T-helper 17 cell (primary cell): Measurements from ENCODE around the gene CEP131. TPM values are rescaled to one million over a fixed set of nuclear protein-coding genes. Genes with fewer than 3 reads are reported as not detected.

Source experiments
- ATAC-seq: fragments of 150-1000 bp; cut with Tn5 transposase; 2 replicates; pipeline ENCODE4 v1.10.0; 2021; ENCODE audit warnings: mild to moderate bottlenecking, moderate library complexity
- DNase-seq, 3 donors: peaks; one replicate each; pipeline versions ENCODE4 v3.0.0 to v3.0.0-alpha.2; 2020 to 2021
- H3K9me3 ChIP-seq: one replicate; pipeline ENCODE4 v1.7.0; 2013; ENCODE audit warnings: low read length, mild to moderate bottlenecking; ENCODE audit not compliant: control insufficient read depth, poor library complexity, severe bottlenecking
- H3K27ac Mint-ChIP-seq: one replicate; pipeline ENCODE4 v1.8.0; 2022; ENCODE audit warnings: mild to moderate bottlenecking, moderate library complexity, mixed read lengths
- H3K27me3 Mint-ChIP-seq: one replicate; pipeline ENCODE4 v1.8.0; 2022; ENCODE audit warnings: mixed read lengths
- H3K36me3 Mint-ChIP-seq: one replicate; pipeline ENCODE4 v1.8.0; 2022; ENCODE audit warnings: low read depth, mixed read lengths
- H3K4me1 Mint-ChIP-seq: one replicate; pipeline ENCODE4 v1.8.0; 2022; ENCODE audit warnings: mild to moderate bottlenecking, mixed read lengths
- H3K4me3 Mint-ChIP-seq: one replicate; pipeline ENCODE4 v1.8.0; 2022; ENCODE audit warnings: mild to moderate bottlenecking, moderate library complexity, mixed read lengths
- total RNA-seq, 4 donors: library from RNA in 2 of 4; stranded (reverse) in 2 of 4; gene quantifications; one replicate each; pipeline ENCODE4 v1.2.3 and lab custom pipeline; 2022 to 2026

The CEP131 gene
- total RNA-seq, 2 donors from 2014 or later: 8.2 to 10.5 TPM

DNA sequence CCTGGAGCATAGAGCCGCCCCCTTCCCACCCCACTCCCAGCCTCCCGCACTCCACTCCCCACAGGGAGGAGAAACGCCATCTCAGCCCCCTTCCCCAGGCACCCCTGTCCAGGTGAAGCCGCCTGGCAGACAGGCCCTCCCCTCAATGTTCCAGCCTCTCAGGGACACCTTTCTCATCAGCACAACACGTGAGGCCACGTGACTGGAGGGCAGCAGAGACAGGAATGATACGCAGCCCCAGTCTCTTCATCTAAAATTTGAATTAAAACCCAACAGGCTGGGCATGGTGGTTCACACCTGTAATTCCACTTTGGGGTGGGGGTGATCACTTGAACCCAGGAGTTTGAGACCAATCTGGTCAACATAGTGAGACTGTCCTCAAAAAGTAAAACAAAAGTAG, 36.6 kb downstream of the CEP131 start:
- Mint-ChIP-seq H3K36me3 (peaks cover 3% of the 10 kb centered on the region), H3K4me3 (no peak overlapping the region), H3K27ac (no peak overlapping the region), H3K4me1 (peaks cover 4% of the 10 kb centered on the region), H3K27me3 (no peaks in the 10 kb centered on the region)
- DNase-seq: no peak
- no peak for ATAC-seq
- no peaks in the 10 kb centered on the region for H3K9me3 ChIP-seq

DNA sequence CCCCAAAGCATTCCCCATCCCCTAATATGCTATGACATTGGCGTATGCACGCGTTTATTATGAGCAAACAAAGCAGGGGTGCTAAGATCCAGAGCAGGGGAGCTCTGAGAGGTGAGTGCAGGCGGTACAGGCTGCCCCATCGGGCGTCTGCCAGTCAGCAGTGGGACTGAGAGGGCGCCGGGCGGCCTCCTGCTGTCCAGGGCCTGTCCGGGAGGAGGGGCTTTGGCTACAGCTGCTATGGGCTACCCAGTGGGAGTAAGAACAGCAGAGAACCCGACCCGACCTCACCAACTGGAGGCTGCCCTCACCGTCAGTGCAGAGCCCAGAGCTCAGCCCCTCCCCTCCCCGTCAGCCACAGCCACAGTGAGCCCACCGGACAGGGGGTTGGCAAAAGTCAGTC, 38.2 kb downstream of the CEP131 start:
- no peaks in the 10 kb centered on the region for H3K9me3 ChIP-seq
- no peak overlapping the region for H3K27ac Mint-ChIP-seq
- ATAC-seq: no peak
- peaks cover 3% of the 10 kb centered on the region for H3K36me3 Mint-ChIP-seq
- no peak for DNase-seq
- no peaks in the 10 kb centered on the region for H3K27me3 Mint-ChIP-seq
- peaks cover 4% of the 10 kb centered on the region for H3K4me1 Mint-ChIP-seq
- no peak overlapping the region for H3K4me3 Mint-ChIP-seq

DNA sequence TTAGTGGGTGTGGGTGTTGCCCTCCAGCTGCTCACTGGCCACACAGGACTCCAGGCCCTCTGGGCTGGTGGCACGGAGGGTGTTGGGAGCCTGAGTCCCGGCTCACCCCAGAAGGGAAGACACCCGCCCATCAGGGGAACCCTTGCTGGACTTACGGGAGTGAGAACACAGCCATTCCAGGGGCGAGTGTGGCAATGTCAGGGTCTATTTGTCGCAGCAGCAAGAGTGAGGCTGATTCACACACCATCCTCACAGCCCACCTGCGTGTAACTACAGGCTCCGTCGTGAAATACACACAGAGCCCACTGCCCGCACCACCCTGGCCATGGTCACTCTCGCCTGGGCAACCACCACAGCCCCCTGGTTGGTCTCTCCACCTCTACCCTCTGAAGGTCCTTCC, 39.0 kb downstream of the CEP131 start:
- peaks cover 2% of the 10 kb centered on the region for H3K4me1 Mint-ChIP-seq
- DNase-seq (no peak), ATAC-seq (no peak)
- no peaks in the 10 kb centered on the region for H3K27me3 Mint-ChIP-seq
- no peak overlapping the region for H3K27ac Mint-ChIP-seq
- H3K4me3 Mint-ChIP-seq: no peak overlapping the region
- peaks cover 3% of the 10 kb centered on the region for H3K36me3 Mint-ChIP-seq
- H3K9me3 ChIP-seq: no peaks in the 10 kb centered on the region

DNA sequence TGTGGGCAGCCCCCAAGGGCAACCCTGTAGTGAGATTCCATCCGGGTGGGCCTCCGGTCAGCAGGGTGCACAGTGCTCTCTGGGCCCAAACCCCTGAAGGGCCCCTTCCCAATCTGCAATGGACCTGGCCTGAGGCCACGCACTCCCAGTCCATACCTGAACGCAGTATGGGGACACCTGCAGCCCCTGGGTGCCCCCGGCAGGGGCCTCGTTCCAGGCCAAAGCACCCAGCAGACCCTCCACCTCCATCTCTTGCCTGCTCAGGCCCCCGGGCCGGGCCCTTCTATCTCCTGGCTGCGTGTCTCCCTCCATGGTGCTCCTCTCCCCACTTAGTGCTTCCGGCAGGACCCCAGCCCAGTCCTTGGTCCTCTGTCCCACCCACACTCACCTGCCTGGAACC, 39.4 kb downstream of the CEP131 start:
- no peaks in the 10 kb centered on the region for H3K27me3 Mint-ChIP-seq
- H3K4me3 Mint-ChIP-seq: no peak overlapping the region
- no peak for DNase-seq

DNA sequence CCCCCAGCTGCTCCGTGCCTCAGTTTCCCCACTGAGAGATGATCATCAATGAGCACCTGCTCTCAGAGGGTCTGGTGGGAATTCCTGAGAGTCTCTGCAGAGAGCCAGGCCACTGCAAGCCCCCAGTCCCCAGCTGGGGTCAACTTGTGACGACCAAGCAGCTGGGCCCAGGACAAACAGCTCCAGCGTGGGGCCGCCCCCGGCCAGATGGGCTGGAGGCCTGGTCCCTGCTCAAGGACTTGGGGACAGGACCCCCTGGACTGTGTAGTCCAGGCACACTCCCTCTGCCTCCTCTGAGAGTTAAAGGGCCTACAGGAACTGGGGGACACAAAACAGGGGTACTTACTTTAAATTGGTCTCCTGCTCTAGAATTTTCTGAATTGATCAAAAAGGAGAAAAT, 40.2 kb downstream of the CEP131 start:
- peaks cover 3% of the 10 kb centered on the region for H3K36me3 Mint-ChIP-seq
- no peak overlapping the region for H3K4me3 Mint-ChIP-seq
- H3K27ac Mint-ChIP-seq: no peak overlapping the region
- no peaks in the 10 kb centered on the region for H3K27me3 Mint-ChIP-seq
- ATAC-seq (no peak), DNase-seq (no peak)
- peaks cover 2% of the 10 kb centered on the region for H3K4me1 Mint-ChIP-seq
- H3K9me3 ChIP-seq: no peaks in the 10 kb centered on the region

More for the DNA sequence above, 39.4 kb downstream of the CEP131 start:
- no peak for ATAC-seq
- peaks cover 2% of the 10 kb centered on the region for H3K4me1 Mint-ChIP-seq
- no peak overlapping the region for H3K27ac Mint-ChIP-seq
- peaks cover 3% of the 10 kb centered on the region for H3K36me3 Mint-ChIP-seq
- H3K9me3 ChIP-seq: no peaks in the 10 kb centered on the region

DNA sequence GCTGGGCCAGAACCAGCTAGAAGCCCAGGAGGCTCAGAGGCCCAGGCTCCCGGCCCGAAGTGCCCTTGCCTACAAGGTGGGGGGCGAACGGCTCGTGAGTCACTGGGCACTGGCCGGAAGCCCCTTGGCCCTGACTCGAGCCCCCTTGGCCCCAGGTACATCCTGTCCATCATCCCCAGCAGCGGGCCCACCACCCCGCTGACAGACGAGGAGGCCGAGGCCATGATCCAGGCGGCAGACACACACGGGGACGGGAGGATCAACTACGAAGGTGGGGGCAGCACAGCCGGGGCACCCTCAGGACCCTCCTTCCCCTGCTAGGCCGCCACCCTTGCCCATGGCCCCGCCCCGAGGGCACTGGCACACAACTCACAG, 41.0 kb downstream of the CEP131 start:
- no peaks in the 10 kb centered on the region for H3K9me3 ChIP-seq
- Mint-ChIP-seq H3K4me1 (peaks cover 2% of the 10 kb centered on the region), H3K4me3 (no peak overlapping the region), H3K36me3 (peaks cover 3% of the 10 kb centered on the region), H3K27me3 (no peaks in the 10 kb centered on the region), H3K27ac (no peak overlapping the region)
- DNase-seq (no peak), ATAC-seq (no peak)

DNA sequence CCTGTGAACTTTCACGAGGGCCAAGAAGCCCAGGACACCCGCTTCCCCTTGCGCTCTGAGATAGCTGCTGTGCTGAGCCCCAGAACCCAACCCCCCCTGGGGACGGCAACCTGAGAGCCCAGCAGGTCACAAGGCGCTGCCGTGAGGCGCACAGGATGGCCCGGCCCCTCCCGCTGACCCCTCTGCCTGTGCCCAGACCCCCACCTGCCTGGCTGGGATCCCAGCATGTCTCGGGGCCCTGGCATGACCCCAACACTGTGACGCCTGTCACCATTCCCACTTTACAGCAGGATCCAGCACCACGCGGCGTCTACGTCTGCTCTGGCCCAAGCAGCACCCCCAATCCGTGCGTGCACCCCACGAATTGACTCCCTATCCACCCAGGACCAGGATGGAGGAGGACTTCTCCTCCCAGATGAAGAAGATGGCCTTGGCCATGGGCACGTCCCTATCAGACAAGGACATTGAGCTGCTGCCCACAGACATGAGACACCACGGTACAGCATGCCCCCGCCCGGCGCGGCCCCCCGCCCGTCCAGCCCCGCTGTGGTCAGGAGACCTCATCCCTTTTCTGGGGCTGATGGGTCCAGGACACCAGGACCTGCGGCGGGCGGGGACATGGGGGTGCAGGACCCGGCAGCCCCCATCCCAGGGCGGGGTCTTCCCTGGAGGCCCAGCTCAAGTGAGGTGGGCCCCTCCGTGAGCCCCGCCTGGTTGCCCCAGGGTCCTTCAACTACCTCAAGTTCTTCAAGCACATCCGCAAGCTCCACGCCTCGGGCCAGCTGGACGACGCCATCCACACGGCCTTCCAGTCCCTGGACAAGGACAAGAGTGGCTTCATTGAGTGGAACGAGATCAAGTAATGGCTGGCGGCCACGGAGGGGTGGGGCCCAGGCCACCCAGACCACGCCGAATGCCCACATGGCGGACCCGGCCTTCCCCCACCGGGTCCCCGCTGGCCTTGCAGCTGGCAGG, 41.6 kb downstream of the CEP131 start:
- H3K4me1 Mint-ChIP-seq: peaks cover 2% of the 10 kb centered on the region
- no peak overlapping the region for H3K27ac Mint-ChIP-seq
- DNase-seq (no peak), ATAC-seq (no peak)
- H3K4me3 Mint-ChIP-seq: no peak overlapping the region
- H3K27me3 Mint-ChIP-seq: no peaks in the 10 kb centered on the region
- peaks cover 3% of the 10 kb centered on the region for H3K36me3 Mint-ChIP-seq
- no peaks in the 10 kb centered on the region for H3K9me3 ChIP-seq

DNA sequence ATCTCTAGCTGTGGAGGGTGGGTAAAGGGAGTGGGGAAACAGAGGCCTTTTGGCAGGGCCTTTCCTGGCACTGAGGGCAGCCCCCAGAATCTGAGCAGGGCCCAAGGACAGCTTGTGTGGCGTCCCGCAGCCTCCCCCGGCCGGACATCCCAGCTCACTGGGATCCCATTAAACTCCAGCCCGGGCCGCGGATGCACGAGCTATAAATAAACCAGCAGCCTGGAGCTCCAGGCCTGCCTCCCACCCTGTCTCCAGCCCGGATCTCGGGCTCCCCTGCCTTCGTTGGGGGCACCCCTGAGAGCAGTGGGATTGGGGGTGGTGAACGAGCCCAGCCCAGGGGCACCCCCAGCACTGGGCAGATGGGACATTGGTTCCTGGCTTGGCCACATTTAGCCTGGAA, 42.9 kb downstream of the CEP131 start:
- peaks cover 2% of the 10 kb centered on the region for H3K4me1 Mint-ChIP-seq

DNA sequence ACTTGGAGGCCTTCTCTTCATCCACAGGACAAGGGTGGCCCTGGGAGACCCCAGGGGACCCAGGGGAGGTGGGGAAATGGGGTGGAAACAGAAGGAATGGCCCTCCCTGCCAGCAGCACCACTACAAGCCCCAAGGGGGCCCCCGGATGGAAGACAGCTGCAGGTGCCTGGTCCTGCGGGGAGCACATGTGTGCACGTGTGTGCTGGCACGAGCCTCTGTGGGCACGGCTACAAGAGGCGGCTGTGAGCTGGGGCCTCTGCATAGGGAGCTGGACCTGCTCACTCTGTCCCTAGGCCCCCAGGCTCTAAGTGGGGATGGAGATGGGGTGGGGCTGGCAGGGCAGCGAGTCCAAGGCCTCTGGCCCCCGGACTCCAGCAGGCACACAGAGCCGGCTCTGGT, 43.5 kb downstream of the CEP131 start:
- H3K27me3 Mint-ChIP-seq: no peaks in the 10 kb centered on the region
- H3K27ac Mint-ChIP-seq: no peak overlapping the region
- no peak for ATAC-seq
- H3K4me3 Mint-ChIP-seq: no peak overlapping the region
- H3K9me3 ChIP-seq: no peaks in the 10 kb centered on the region
- no peak for DNase-seq
- H3K4me1 Mint-ChIP-seq: peaks cover 2% of the 10 kb centered on the region
- peaks cover 1% of the 10 kb centered on the region for H3K36me3 Mint-ChIP-seq

More for the DNA sequence above, 42.9 kb downstream of the CEP131 start:
- ATAC-seq (no peak), DNase-seq (no peak)
- Mint-ChIP-seq H3K4me3 (no peak overlapping the region), H3K27ac (no peak overlapping the region), H3K36me3 (peaks cover 3% of the 10 kb centered on the region), H3K27me3 (no peaks in the 10 kb centered on the region)
- H3K9me3 ChIP-seq: no peaks in the 10 kb centered on the region

DNA sequence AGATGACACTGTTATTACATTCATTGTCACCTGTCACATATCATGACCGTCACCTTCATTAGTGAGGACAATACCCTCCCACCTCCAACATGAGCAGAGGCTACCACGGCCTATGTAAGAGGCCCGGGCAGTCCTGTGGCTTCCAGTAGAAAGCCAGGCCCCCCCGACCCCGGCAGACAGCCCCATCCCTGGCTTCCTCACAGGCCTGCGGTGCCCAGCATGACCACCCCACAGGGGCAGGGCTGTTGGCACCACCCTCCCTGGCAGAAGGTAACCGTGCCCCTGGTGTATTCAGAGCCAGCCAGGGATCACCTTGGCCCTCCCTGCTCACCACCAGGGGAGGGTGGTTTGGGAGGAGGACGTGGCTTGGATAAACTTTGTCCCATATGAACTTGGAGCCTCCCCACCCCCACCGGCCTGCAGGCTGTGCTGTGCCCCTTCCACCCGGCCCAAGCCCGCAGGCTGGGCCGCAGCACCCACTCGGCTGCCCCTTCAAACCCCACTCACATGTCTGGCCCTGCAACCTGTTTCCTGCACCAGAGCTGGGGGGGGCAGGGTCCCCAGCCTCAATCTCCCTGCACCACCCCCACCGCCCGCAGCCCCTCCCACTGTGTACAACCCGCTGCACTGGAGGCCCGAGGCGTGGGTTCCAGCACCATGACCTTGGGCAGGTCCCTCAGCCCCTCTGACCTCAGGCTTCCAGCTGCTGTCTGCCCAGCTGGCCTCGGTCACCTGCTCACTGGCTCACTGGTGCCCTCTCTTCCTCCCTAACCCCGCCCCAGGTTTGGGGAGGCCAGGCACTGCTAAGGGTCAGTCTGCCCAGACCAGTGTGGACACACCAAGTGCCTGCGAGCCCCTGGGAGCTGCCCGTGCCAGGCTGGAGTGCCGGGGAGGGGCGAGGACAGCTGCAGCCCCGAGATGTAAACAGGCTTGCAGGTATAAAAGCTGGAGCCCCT, 44.4 kb downstream of the CEP131 start:
- Mint-ChIP-seq H3K4me1 (peaks cover 2% of the 10 kb centered on the region), H3K4me3 (no peak overlapping the region), H3K27me3 (no peaks in the 10 kb centered on the region), H3K36me3 (no peaks in the 10 kb centered on the region), H3K27ac (no peak overlapping the region)
- no peaks in the 10 kb centered on the region for H3K9me3 ChIP-seq
- no peak for DNase-seq
- no peak for ATAC-seq

DNA sequence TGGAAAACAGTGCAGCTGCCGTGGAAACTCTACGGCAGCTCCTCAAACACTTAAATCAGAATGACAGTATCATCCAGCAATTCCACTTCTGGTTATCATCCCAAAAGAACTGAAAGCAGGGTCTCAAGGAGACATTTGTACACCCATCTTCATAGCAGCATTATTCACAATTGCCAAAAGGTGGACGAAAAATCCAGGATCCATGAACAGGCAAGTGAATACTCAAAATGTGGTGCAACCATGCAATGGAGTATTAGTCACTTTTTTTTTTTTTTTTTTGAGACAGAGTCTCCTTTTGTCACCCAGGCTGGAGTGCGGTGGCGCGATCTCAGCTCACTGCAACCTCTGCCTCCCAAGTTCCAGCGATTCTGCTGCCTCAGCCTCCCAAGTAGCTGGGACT, 46.1 kb downstream of the CEP131 start:
- no peak overlapping the region for H3K27ac Mint-ChIP-seq
- no peaks in the 10 kb centered on the region for H3K9me3 ChIP-seq
- H3K27me3 Mint-ChIP-seq: no peaks in the 10 kb centered on the region
- no peak overlapping the region for H3K4me3 Mint-ChIP-seq
- ATAC-seq (no peak), DNase-seq (no peak)
- no peaks in the 10 kb centered on the region for H3K36me3 Mint-ChIP-seq
- H3K4me1 Mint-ChIP-seq: no peaks in the 10 kb centered on the region

DNA sequence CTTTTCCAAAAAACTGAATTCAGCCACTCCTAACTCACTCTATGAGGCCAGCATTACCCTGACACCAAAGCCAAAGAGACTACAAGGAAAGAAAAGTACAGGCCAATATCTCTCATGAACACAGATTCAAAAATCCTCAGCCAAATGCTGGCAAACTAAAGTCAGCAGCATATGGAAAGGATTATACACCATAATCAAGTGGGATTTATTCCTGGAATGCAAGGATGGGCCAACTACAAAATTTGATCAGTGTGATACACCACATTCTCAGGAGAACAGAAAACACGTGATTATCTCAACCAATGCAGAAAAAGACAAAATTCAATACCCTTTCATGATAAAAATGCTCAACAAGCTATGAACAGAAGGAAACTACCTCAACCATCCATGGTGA, 49.0 kb downstream of the CEP131 start:
- no peak for DNase-seq
- Mint-ChIP-seq H3K27me3 (no peaks in the 10 kb centered on the region), H3K27ac (no peak overlapping the region), H3K4me3 (no peak overlapping the region), H3K36me3 (no peaks in the 10 kb centered on the region), H3K4me1 (no peaks in the 10 kb centered on the region)
- no peak for ATAC-seq
- H3K9me3 ChIP-seq: no peaks in the 10 kb centered on the region

DNA sequence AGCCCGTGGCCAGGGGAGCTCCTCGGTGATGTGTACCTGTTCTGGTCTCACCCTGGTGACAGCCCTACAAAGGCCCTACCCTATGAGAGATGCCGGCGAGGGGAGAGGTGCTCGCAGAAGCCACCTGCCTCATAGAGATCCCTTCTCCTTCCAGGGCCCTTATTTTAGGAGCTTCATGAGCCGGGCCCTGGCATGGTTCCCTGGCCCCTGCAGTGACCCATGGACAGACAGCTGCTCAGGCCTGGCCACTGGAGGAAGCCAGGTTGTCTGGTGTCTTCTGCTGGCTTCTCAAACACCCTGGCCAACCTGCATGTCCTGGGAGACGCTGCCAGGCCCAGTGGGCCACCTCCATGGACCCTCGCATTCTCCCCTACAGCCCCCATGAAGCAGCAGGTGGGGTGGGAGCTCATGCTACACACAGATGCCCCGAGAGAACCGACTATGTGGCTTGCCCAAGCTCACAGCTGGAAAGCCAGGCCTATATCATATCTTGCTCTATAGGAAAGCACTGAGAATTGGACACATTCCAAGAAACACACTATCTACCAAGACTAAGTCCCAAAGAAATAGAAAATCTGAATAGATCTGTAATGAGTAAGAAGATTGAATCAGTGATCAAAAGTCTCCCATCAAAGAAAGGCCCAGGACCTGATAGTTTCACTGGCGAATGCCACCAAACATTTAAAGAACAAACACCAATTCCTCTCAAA, 49.6 kb downstream of the CEP131 start:
- ATAC-seq: no peak
- Mint-ChIP-seq H3K27ac (no peak overlapping the region), H3K4me1 (no peaks in the 10 kb centered on the region), H3K36me3 (no peaks in the 10 kb centered on the region), H3K4me3 (no peak overlapping the region), H3K27me3 (no peaks in the 10 kb centered on the region)
- DNase-seq: no peak
- H3K9me3 ChIP-seq: no peaks in the 10 kb centered on the region
